ENCODE results near the gene KCNQ1.

- TF ChIP-seq MYC (CRISPR knock-in tag; IDR thresholded peaks at IDR 0.05; ENCODE audit: borderline replicate concordance) (no peak), PRPF4 (IDR thresholded peaks at IDR 0.05; ENCODE audit: low read depth, low read length, poor library complexity, severe bottlenecking) (no peak), POLR2AphosphoS5 (IDR thresholded peaks at IDR 0.05; ENCODE audit: low read depth, low read length) (no peak), RAD21 (CRISPR knock-in tag; IDR thresholded peaks at IDR 0.05) (no peak), KLF6 (CRISPR knock-in tag; IDR thresholded peaks at IDR 0.05) (no peak), RCOR2 (CRISPR knock-in tag; IDR thresholded peaks at IDR 0.05) (no peak), GTF2F1 (IDR thresholded peaks at IDR 0.05; ENCODE audit: low read length) (no peak), HMGXB4 (CRISPR knock-in tag; IDR thresholded peaks at IDR 0.05; ENCODE audit: borderline replicate concordance in 1 of 2, low read depth in 1 of 2) (no peak), ZNF235 (CRISPR knock-in tag; IDR thresholded peaks at IDR 0.05; ENCODE audit: borderline replicate concordance) (no peak), HNRNPL (IDR thresholded peaks at IDR 0.05; ENCODE audit: low read depth, low read length) (no peak), GATAD2A (CRISPR knock-in tag; IDR thresholded peaks at IDR 0.05) (no peak), ZNF296 (CRISPR knock-in tag; conservative IDR thresholded peaks at IDR 0.05) (no peak), ATF4 (CRISPR knock-in tag; IDR thresholded peaks at IDR 0.05) (no peak), ZNF766 (CRISPR knock-in tag; IDR thresholded peaks at IDR 0.05; ENCODE audit: borderline replicate concordance) (no peak)
These were observed 314.7 kb downstream of the KCNQ1 start for GRCh38 chr11:2759228-2760195.

All from HepG2 (cell line).